GM10266 (cell line): Measurements from ENCODE around the gene APAF1.
A peak's percentile ranks its signal among the peaks of the same experiment; 100 is the strongest.

Experiments used
- DNase-seq: peaks from one replicate; pipeline ENCODE4 v3.0.0; 2012; ENCODE audit errors: extremely low spot score
- CTCF ChIP-seq: IDR thresholded peaks from 2 replicates; pipeline ENCODE4 v1.5.1; 2012; ENCODE audit warnings: mild to moderate bottlenecking, low read depth; ENCODE audit not compliant: control insufficient read depth, insufficient read depth; ENCODE audit errors: missing control alignments

APAF1 gene

GRCh38 chr12:98714426-98714825 is 69.3 kb downstream of the APAF1 start:
- no peak for DNase-seq
- no peak for TF ChIP-seq CTCF

- no peak for DNase-seq
- no peak for TF ChIP-seq CTCF
These were observed 74.7 kb downstream of the APAF1 start for GRCh38 chr12:98719515-98720504.

- no peak for TF ChIP-seq CTCF
- no peak for DNase-seq
These were observed 76.2 kb downstream of the APAF1 start for GRCh38 chr12:98721204-98721702.

GRCh38 chr12:98724384-98725155 is 79.5 kb downstream of the APAF1 start:
- TF ChIP-seq CTCF = no peak
- DNase-seq = no peak

- DNase-seq = peak; percentile 38
- peak; percentile 66 for TF ChIP-seq CTCF
These were observed 80.6 kb downstream of the APAF1 start for GRCh38 chr12:98725476-98726247.

- no peak for TF ChIP-seq CTCF
- DNase-seq = no peak
These were observed 82.1 kb downstream of the APAF1 start for GRCh38 chr12:98727196-98727595.
